HG03280 (cell line): Measurements from ENCODE around the gene RPS8.
"Not testable (repeated sequence)": the region's sequence is repeated elsewhere in the genome, so short reads cannot be mapped to it uniquely, and the experiment has no call there.

Source experiments
- ATAC-seq: cut with Tn5 transposase; IDR thresholded peaks from one replicate; pipeline ENCODE4 v1.9.1; 2021; ENCODE audit warnings: mild to moderate bottlenecking, moderate library complexity; ENCODE audit not compliant: unreplicated experiment

The RPS8 gene

GRCh38 chr1:44802306-44803061 is 27.1 kb downstream of the RPS8 start:
- ATAC-seq, result no peak

- ATAC-seq, result no peak
Observed at GRCh38 chr1:44803062-44803311, 27.6 kb downstream of the RPS8 start.

- no peak for ATAC-seq
Observed at GRCh38 chr1:44803312-44804095, 28.2 kb downstream of the RPS8 start.

GRCh38 chr1:44805311-44806024 is 30.1 kb downstream of the RPS8 start:
- no peak for ATAC-seq

GRCh38 chr1:44806025-44806703 is 30.8 kb downstream of the RPS8 start:
- ATAC-seq, result no peak

- no peak for ATAC-seq
Observed at GRCh38 chr1:44806704-44807363, 31.5 kb downstream of the RPS8 start, which contains the start of gene DYNLT4. TSS of gene DYNLT4 (minus strand) at chr1:44807351. CDS start at chr1:44806668, 683 bp downstream.

- peak; percentile 42 for ATAC-seq
Observed at GRCh38 chr1:44807364-44808062, 32.2 kb downstream of the RPS8 start.

GRCh38 chr1:44808063-44808937 is 33.0 kb downstream of the RPS8 start, which contains the start of gene BTBD19:
TSS of gene BTBD19 (plus strand) at chr1:44808523. CDS start at chr1:44808821, 298 bp downstream.
- ATAC-seq, result peak; percentile 20

- ATAC-seq, result peak; percentile 46
Observed at GRCh38 chr1:44808938-44809917, 33.9 kb downstream of the RPS8 start.

GRCh38 chr1:44810101-44810761 is 34.9 kb downstream of the RPS8 start:
- ATAC-seq, result no peak

- not testable (repeated sequence) for ATAC-seq
Observed at GRCh38 chr1:44810762-44811105, 35.4 kb downstream of the RPS8 start.

- no peak for ATAC-seq
Observed at GRCh38 chr1:44811234-44811633, 35.9 kb downstream of the RPS8 start.

GRCh38 chr1:44812822-44813543 is 37.6 kb downstream of the RPS8 start:
- no peak for ATAC-seq

GRCh38 chr1:44815926-44816325 is 40.6 kb downstream of the RPS8 start:
- not testable (repeated sequence) for ATAC-seq

- ATAC-seq, result no peak
Observed at GRCh38 chr1:44817307-44817706, 42.0 kb downstream of the RPS8 start.

GRCh38 chr1:44817771-44818495 is 42.6 kb downstream of the RPS8 start:
- no peak for ATAC-seq
